A549 (cell line): ENCODE measurements around the gene BLMH.

Experiments used
- CHD2 ChIP-seq: fragments of 150-350 bp; IDR thresholded peaks from 2 replicates; pipeline ENCODE4 v1.6.1; 2014; ENCODE audit warnings: low read length; ENCODE audit not compliant: partially characterized antibody
- CHD4 ChIP-seq: fragments of 200-600 bp; sonication (generic); IDR thresholded peaks from 2 replicates; pipeline ENCODE4 v1.6.1; 2016; ENCODE audit warnings: antibody characterized with exemption, mild to moderate bottlenecking, borderline replicate concordance
- EP300 ChIP-seq, 2 experiments: fragments of >200 bp; sonication (Bioruptor Twin); formaldehyde crosslinking; IDR thresholded peaks; 2 replicates in 1 of 2; 3 replicates in 1 of 2; pipeline ENCODE4 v1.6.1; 2016 to 2017
- JUN ChIP-seq, 2 experiments: fragments of >200 bp; sonication (Bioruptor Twin); formaldehyde crosslinking; IDR thresholded peaks; 2 replicates in 1 of 2; 3 replicates in 1 of 2; pipeline ENCODE4 v1.6.1; 2016 to 2017
- JUNB ChIP-seq: fragments of >200 bp; sonication (Bioruptor Twin); formaldehyde crosslinking; IDR thresholded peaks from 2 replicates; pipeline ENCODE4 v1.6.1; 2016
- POLR2A ChIP-seq: IDR thresholded peaks from 2 replicates; pipeline ENCODE4 v1.6.1; 2012; ENCODE audit warnings: mild to moderate bottlenecking, low read length
- RCOR1 ChIP-seq: fragments of 150-350 bp; IDR thresholded peaks from 2 replicates; pipeline ENCODE4 v1.6.1; 2014; ENCODE audit warnings: antibody characterized with exemption, low read length, low read depth
- RFX5 ChIP-seq: fragments of 450-650 bp; IDR thresholded peaks from 2 replicates; pipeline ENCODE4 v1.7.1; 2014; ENCODE audit warnings: antibody characterized with exemption, mild to moderate bottlenecking, moderate library complexity
- SMC3 ChIP-seq: fragments of >200 bp; sonication (Bioruptor Twin); formaldehyde crosslinking; IDR thresholded peaks from 3 replicates; pipeline ENCODE4 v1.6.1; 2018; ENCODE audit warnings: inconsistent platforms
- ZC3H11A ChIP-seq: fragments of 450-650 bp; IDR thresholded peaks from 2 replicates; pipeline ENCODE4 v1.6.1; 2014; ENCODE audit warnings: antibody characterized with exemption, mild to moderate bottlenecking
- TF ChIP-seq, protein P1 (sequence below): IDR thresholded peaks from 2 replicates; pipeline ENCODE4 v1.6.1; 2012
- TF ChIP-seq, protein P2 (sequence below): IDR thresholded peaks from 2 replicates; pipeline ENCODE4 v1.6.1; 2012
- TF ChIP-seq, protein P3 (sequence below): fragments of >200 bp; sonication (Bioruptor Twin); formaldehyde crosslinking; IDR thresholded peaks from 3 replicates; pipeline ENCODE4 v1.5.1; 2016
- TF ChIP-seq, protein P4 (sequence below): fragments of 250-450 bp; sonication (Bioruptor Pico); IDR thresholded peaks from 2 replicates; pipeline ENCODE4 v1.5.0; 2021; ENCODE audit warnings: mild to moderate bottlenecking, moderate library complexity, borderline replicate concordance

DNA sequence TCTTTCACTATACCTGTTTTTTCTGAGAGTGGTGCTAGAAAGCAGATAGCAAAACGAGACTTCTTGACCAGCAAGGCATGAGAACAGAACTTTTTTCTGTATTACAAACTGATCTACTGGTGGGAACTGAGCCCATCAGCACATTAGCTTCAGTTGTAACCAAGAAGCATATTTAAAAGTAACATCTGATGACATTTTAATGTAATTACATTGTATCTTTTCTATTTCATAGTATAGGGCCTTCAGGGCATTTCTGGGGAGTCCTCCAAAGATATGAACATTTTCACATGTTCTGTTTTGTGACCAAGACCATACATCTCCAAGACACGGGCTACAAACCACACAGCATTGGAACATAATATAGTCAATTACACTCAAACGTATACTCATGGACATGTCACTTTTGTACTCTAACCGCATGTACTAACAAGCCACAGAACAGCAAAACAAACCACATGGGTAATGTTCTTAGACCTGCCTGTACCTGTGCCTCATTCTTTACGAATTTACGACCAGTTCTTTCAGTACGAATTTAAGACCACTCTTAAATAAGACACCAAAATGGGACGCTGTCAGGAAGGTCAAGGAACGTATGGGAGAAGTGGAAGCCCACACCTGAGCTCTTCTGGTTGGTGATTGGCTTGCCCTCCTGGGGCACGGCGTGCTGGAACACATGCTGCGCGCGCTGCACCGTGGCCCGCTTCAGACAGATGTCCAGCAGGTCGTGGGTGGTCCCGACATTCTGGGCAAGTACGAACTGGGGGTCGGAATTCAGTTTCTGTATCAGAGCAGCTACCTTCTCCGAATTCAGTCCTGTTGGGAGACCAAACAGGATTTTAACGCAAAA is 825 bp downstream of the BLMH start:
- TF ChIP-seq CHD2 (no peak), CHD4 (no peak), POLR2A (no peak), ZC3H11A (no peak), SMC3 (no peak), EP300 (IDR thresholded peaks at IDR 0.05) (no peak), RFX5 (no peak), RCOR1 (no peak), JUN (IDR thresholded peaks at IDR 0.05) (no peak), JUNB (no peak)
- TF ChIP-seq, protein P1, sequence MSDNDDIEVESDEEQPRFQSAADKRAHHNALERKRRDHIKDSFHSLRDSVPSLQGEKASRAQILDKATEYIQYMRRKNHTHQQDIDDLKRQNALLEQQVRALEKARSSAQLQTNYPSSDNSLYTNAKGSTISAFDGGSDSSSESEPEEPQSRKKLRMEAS = peak; percentile 92
- TF ChIP-seq, protein P2, sequence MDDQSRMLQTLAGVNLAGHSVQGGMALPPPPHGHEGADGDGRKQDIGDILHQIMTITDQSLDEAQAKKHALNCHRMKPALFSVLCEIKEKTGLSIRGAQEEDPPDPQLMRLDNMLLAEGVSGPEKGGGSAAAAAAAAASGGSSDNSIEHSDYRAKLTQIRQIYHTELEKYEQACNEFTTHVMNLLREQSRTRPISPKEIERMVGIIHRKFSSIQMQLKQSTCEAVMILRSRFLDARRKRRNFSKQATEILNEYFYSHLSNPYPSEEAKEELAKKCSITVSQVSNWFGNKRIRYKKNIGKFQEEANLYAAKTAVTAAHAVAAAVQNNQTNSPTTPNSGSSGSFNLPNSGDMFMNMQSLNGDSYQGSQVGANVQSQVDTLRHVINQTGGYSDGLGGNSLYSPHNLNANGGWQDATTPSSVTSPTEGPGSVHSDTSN = no peak
- TF ChIP-seq, protein P3, sequence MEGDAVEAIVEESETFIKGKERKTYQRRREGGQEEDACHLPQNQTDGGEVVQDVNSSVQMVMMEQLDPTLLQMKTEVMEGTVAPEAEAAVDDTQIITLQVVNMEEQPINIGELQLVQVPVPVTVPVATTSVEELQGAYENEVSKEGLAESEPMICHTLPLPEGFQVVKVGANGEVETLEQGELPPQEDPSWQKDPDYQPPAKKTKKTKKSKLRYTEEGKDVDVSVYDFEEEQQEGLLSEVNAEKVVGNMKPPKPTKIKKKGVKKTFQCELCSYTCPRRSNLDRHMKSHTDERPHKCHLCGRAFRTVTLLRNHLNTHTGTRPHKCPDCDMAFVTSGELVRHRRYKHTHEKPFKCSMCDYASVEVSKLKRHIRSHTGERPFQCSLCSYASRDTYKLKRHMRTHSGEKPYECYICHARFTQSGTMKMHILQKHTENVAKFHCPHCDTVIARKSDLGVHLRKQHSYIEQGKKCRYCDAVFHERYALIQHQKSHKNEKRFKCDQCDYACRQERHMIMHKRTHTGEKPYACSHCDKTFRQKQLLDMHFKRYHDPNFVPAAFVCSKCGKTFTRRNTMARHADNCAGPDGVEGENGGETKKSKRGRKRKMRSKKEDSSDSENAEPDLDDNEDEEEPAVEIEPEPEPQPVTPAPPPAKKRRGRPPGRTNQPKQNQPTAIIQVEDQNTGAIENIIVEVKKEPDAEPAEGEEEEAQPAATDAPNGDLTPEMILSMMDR = no peak
- TF ChIP-seq, protein P4, sequence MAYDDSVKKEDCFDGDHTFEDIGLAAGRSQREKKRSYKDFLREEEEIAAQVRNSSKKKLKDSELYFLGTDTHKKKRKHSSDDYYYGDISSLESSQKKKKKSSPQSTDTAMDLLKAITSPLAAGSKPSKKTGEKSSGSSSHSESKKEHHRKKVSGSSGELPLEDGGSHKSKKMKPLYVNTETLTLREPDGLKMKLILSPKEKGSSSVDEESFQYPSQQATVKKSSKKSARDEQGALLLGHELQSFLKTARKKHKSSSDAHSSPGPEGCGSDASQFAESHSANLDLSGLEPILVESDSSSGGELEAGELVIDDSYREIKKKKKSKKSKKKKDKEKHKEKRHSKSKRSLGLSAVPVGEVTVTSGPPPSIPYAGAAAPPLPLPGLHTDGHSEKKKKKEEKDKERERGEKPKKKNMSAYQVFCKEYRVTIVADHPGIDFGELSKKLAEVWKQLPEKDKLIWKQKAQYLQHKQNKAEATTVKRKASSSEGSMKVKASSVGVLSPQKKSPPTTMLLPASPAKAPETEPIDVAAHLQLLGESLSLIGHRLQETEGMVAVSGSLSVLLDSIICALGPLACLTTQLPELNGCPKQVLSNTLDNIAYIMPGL (CRISPR knock-in tag) = no peak
